Measurements from ENCODE around the gene HRG.

GRCh38 chr3:186640929-186641328 lies 24.9 kb upstream of the HRG start:
- TF ChIP-seq CTCF (conservative IDR thresholded peaks at IDR 0.05; ENCODE audit: low read length): no peak
- TF ChIP-seq EZH2phosphoT487 (IDR thresholded peaks at IDR 0.05; ENCODE audit: borderline replicate concordance, low read depth, low read length): no peak

Data from OCI-LY7 (cell line).